AG09319 (cell line): ENCODE measurements around the gene GFRA1.

Experiments
- DNase-seq: peaks from one replicate; pipeline ENCODE4 v3.0.0-alpha.2; 2010; ENCODE audit warnings: low read depth; ENCODE audit errors: extremely low read depth
- TF ChIP-seq, protein P1 (sequence below): IDR thresholded peaks from 2 replicates; pipeline ENCODE4 v1.5.1; 2011; ENCODE audit warnings: low read depth, mild to moderate bottlenecking, inconsistent platforms, low read length, moderate library complexity

Gene GFRA1

DNA sequence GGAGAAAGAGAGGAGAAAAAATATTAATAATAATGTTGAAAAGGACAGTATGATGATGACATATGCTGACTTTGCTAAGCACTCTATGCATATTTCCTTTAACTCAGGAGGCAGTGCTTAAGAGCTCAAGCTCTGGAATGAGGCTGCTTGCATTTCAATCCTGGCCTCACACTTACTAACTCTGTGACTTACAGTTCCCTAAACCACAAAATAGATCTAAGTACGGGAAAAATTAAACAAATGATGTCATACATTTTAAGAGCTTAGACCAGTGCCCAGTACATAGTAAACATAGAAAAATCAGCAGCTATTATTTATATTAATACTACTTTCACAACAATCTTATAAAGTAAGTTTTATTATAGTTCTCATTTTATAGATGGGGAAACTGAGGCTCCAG is 61.3 kb downstream of the GFRA1 start:
- peak; percentile 27 for DNase-seq
- TF ChIP-seq, protein P1, sequence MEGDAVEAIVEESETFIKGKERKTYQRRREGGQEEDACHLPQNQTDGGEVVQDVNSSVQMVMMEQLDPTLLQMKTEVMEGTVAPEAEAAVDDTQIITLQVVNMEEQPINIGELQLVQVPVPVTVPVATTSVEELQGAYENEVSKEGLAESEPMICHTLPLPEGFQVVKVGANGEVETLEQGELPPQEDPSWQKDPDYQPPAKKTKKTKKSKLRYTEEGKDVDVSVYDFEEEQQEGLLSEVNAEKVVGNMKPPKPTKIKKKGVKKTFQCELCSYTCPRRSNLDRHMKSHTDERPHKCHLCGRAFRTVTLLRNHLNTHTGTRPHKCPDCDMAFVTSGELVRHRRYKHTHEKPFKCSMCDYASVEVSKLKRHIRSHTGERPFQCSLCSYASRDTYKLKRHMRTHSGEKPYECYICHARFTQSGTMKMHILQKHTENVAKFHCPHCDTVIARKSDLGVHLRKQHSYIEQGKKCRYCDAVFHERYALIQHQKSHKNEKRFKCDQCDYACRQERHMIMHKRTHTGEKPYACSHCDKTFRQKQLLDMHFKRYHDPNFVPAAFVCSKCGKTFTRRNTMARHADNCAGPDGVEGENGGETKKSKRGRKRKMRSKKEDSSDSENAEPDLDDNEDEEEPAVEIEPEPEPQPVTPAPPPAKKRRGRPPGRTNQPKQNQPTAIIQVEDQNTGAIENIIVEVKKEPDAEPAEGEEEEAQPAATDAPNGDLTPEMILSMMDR: no peak

- TF ChIP-seq, protein P1: no peak
- DNase-seq: no peak
Observed at GRCh38 chr10:116210588-116211346, 62.2 kb downstream of the GFRA1 start.

GRCh38 chr10:116209781-116210180 is 63.2 kb downstream of the GFRA1 start:
- DNase-seq: no peak
- TF ChIP-seq, protein P1: no peak

- TF ChIP-seq, protein P1: no peak
- DNase-seq: no peak
Observed at GRCh38 chr10:116208956-116209567, 63.9 kb downstream of the GFRA1 start.

GRCh38 chr10:116207690-116208089 is 65.3 kb downstream of the GFRA1 start:
- no peak for DNase-seq
- TF ChIP-seq, protein P1: no peak

DNA sequence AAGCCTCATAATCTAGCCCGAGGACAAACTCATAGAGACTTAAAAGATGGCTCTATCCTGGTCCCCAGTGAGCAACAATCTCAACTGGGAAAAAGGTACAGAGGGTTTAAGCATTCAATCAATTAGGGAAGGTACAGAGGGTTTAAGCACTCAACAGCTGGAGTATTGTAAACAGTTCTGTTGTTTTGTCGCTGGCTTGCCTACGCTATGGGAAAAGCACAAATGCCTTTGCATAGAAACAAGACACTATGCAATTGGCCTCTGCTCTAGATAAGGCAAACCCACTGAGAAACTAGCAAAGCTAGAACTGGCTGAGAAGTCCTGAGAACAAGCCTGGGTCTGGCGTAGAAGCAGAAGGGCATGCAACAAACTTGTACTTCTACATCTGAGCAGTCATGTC is 69.3 kb downstream of the GFRA1 start:
- DNase-seq: no peak
- TF ChIP-seq, protein P1: no peak

DNA sequence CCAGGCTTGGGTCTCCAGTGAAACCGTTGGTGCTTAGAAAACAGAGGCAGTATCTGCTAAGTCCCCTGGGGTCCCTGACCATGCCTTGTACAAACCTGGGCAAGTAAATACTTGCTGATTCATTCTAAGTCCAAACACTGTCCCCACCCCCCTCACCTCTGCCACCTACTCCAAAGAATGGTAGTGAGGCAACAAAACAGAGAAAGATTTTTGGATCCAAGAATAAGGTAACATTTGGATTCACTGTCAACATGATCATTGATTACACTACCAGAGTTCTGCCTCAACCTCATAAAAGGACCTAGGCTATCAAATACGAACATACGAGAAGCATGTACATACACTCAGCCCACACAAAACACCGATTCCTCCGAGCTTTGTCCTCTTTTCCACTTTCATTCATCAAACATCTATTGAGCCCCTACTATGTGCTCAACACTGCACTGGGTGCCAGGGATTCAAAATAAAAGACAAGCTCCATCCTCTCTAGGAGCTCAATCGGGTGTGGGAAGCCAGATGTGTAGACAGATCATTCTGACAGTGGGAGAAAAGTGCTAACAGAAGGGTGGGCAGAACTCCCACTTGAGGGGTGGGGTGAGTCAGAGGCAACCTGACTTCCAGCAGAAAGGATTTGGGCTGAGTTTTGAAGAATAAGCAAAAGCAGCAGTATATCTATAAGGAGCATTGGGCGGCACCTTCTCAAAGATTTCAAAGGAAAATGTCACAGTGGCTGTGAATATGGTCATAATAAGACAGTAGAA is 71.2 kb downstream of the GFRA1 start:
- no peak for DNase-seq
- TF ChIP-seq, protein P1: no peak
